ENCODE data around the gene UBXN6. TPM values are rescaled to one million over a fixed set of nuclear protein-coding genes. Genes with fewer than 3 reads are reported as not detected.

The UBXN6 gene
- total RNA-seq, 1 donor from 2014 or later, result 147 TPM

DNA sequence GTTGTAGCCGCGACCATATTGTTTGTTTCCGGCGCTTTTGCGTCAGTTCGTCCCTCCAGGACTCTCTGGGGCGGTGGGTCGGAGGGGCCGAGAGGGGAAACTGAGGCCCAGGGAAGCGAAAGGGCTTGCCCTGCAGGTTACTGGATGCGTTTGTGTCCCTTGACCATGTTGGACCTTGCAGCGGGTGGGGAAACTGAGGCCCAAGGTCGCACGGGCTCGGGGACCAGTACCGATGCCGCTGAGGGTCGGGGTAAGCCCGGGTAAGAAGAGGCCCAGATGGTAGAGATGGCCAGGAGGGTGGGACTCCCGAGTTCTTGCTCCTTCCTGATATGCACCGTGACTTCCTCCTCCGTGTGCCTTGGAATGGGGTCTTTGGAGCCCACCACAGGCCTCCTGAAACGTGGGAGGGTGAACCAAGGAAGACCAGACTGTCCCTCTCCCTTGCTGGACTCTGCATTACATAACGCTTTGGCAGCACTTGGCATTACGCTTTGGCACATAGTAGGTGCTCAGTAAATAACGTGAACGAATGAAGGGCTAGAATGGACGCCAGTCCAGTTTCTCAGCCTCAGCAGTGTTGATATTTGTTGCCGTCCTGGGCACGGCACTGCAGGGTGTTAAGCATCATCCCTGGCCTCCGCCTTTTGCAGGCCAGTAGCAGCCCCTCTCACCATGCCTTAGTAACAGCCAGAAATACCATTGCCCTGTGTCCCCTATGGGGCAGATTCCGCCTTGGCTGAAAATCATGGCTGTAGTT lies 54.4 kb downstream of the UBXN6 start:
- no peaks in the 10 kb centered on the region for H3K27me3 ChIP-seq
- no peak for DNase-seq (ENCODE audit: extremely low spot score in 2 of 2)
- peak overlapping the region; percentile 89 for H3K27ac ChIP-seq
- intact Hi-C loops (cut with DNase I), result no loop called here
- peak overlapping the region; percentile 63 to 73 for H3K4me3 ChIP-seq
- TF ChIP-seq POLR2A (IDR thresholded peaks at IDR 0.05) (no peak), POLR2AphosphoS5 (IDR thresholded peaks at IDR 0.05; ENCODE audit: insufficient read depth in 1 of 2, low read depth in 1 of 2) (no peak)
- TF ChIP-seq, protein P1, sequence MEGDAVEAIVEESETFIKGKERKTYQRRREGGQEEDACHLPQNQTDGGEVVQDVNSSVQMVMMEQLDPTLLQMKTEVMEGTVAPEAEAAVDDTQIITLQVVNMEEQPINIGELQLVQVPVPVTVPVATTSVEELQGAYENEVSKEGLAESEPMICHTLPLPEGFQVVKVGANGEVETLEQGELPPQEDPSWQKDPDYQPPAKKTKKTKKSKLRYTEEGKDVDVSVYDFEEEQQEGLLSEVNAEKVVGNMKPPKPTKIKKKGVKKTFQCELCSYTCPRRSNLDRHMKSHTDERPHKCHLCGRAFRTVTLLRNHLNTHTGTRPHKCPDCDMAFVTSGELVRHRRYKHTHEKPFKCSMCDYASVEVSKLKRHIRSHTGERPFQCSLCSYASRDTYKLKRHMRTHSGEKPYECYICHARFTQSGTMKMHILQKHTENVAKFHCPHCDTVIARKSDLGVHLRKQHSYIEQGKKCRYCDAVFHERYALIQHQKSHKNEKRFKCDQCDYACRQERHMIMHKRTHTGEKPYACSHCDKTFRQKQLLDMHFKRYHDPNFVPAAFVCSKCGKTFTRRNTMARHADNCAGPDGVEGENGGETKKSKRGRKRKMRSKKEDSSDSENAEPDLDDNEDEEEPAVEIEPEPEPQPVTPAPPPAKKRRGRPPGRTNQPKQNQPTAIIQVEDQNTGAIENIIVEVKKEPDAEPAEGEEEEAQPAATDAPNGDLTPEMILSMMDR (IDR thresholded peaks at IDR 0.05), result no peak
- H3K4me1 ChIP-seq, result peaks cover 37% of the 10 kb centered on the region
- no peaks in the 10 kb centered on the region for H3K9me3 ChIP-seq
- H3K36me3 ChIP-seq, result no peaks in the 10 kb centered on the region

DNA sequence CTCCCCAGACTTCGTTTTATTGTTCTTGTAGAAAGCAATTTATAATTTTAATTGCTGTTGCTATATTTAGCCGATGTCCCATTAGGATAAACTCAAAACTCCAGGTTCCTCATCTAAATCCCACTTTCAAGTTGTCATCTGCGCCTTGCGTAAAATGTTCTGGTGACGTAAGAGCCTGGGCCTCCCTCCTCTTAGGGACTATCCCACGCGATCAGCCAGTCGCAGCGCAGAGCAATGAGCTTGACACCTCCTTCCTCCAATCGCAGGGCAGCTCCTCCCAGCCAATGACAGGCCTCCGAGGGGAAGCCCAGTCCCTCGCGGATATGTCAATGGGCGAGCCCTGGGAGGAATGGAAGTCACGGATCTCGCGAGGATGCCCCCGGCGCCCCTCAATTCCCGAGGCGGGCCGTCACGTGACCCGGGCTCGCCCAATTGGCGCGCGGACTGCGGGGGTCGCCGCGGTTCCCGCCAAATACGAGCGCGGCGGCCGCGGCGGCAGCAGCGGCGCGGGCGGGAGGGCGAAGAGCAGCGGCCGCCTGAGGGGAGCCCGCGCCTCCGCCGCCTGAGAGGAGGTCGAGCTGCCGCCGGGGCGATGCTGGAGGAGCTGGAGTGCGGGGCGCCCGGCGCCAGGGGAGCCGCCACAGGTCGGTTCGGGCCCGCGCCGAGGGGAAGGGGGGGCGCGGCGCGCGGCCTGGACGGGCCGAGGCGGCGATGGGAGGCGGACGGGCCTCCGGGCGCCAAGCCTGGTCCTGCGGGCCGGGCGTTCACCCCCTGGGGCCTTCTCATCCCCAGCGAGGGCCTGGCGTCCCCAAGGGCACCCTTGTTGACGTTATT lies 55.2 kb downstream of the UBXN6 start, which contains the start of gene CHAF1A:
Gene CHAF1A (plus strand): TSS at position 470 of the 834 bp plus-strand sequence. CDS start 123 bp downstream, at position 593.
- peak; percentile 100 for DNase-seq (ENCODE audit: extremely low spot score in 2 of 2)
- Histone ChIP-seq H3K4me1 (peaks cover 45% of the 10 kb centered on the region), H3K27ac (peak within 1 kb of the TSS; percentile 89), H3K36me3 (no peaks in the 10 kb centered on the region), H3K9me3 (no peaks in the 10 kb centered on the region), H3K4me3 (peak within 1 kb of the TSS; percentile 63 to 73), H3K27me3 (no peaks in the 10 kb centered on the region)
- TF ChIP-seq POLR2A (IDR thresholded peaks at IDR 0.05) (peak in 1 of 2 donors; percentile 75), POLR2AphosphoS5 (IDR thresholded peaks at IDR 0.05; ENCODE audit: insufficient read depth in 1 of 2, low read depth in 1 of 2) (peak; percentile 89 to 99)
- TF ChIP-seq, protein P1 (IDR thresholded peaks at IDR 0.05), result no peak
- intact Hi-C loops (cut with DNase I), result no loop called here

DNA sequence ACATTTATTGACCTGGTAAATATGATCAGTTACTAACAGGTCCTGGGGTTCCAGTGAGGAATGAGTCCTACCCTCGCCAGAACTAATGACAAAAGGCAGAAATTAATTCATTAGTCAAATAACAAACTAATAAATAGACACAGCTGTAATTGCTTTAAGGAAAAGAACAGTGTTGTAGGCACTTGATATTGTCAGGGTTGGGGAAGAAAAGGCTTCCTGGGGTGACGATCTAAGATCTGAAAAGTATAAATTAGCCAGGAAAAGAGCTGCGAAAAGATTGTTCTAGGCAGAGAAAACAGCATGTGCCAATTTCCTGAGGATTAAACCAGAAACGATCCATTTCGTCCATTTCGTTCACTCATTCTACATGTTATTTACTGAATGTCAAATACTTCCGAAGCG lies 55.8 kb downstream of the UBXN6 start:
- H3K4me1 ChIP-seq, result peaks cover 51% of the 10 kb centered on the region

DNA sequence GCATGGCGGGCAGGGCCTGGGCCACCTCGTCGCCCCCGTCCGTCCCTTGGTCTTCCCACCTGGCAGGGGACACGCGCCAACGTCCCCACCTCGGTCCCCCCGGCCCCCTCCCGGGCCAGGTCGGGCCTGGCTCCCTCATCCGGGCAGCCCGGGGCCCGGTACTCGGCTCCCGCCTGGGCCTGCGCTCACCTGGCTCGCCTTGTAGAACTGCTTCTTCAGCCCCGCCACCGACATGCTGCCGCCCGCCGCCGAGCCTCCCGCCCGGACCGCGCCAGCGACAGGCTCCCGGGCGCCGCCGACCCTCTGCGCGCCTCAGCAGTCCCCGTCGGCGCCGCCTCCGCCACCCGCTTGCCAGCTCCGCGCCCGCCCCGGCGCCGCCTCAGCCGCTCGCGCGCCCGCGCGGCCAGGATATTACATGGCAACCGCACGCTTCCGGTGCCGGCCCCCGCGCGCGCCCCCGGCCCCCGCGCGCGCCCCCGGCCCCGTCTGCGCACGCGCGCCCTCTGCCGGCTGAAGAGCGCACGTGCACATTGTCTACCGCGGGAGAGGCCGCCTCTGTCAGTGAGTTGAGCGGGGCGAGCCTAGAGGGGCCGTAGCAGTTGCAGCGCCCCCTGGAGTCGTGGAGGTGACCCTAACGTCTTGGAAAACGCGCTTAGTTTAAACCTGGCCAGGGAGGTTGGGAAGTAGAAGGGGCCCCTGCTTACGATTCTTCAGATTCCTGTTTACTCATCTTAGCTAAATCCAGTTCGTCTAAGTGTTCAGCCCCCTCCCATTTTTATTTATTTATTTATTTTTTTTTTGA lies 57.3 kb downstream of the UBXN6 start, which contains the start of gene SH3GL1:
Gene SH3GL1 (minus strand): TSS at position 413 of the 802 bp plus-strand sequence. CDS start 179 bp downstream, at position 234.
- TF ChIP-seq, protein P1 (IDR thresholded peaks at IDR 0.05), result peak; percentile 93 to 97 (median 96)
- TF ChIP-seq POLR2AphosphoS5 (IDR thresholded peaks at IDR 0.05; ENCODE audit: insufficient read depth in 1 of 2, low read depth in 1 of 2), result peak in 1 of 2 donors; percentile 82
- peak in 1 of 2 donors; percentile 90 for TF ChIP-seq POLR2A (IDR thresholded peaks at IDR 0.05)
- H3K36me3 ChIP-seq, result peaks cover 0 to 7% of the 10 kb centered on the region in 2 donors
- intact Hi-C loops (cut with DNase I), result loop anchor here (2.0 kb wide), 2 partner anchors 26 to 56 kb away; partner anchors contain the start of gene UBXN6
- H3K4me1 ChIP-seq, result peaks cover 65% of the 10 kb centered on the region
- DNase-seq (ENCODE audit: extremely low spot score in 2 of 2), result no peak
- peak within 1 kb of the TSS; percentile 96 for H3K27ac ChIP-seq
- no peaks in the 10 kb centered on the region for H3K9me3 ChIP-seq
- H3K27me3 ChIP-seq, result no peaks in the 10 kb centered on the region
- H3K4me3 ChIP-seq, result peak within 1 kb of the TSS; percentile 97 to 100

More for the DNA sequence above, 55.8 kb downstream of the UBXN6 start:
- Histone ChIP-seq H3K27ac (peak overlapping the region; percentile 89), H3K9me3 (no peaks in the 10 kb centered on the region), H3K36me3 (no peaks in the 10 kb centered on the region), H3K4me3 (peak overlapping the region; percentile 31 to 73), H3K27me3 (no peaks in the 10 kb centered on the region)
- DNase-seq (ENCODE audit: extremely low spot score in 2 of 2), result no peak
- TF ChIP-seq POLR2AphosphoS5 (IDR thresholded peaks at IDR 0.05; ENCODE audit: insufficient read depth in 1 of 2, low read depth in 1 of 2), result no peak
- no peak for TF ChIP-seq POLR2A (IDR thresholded peaks at IDR 0.05)
- TF ChIP-seq, protein P1 (IDR thresholded peaks at IDR 0.05), result no peak
- intact Hi-C loops (cut with DNase I), result loop anchor here (2.0 kb wide), 2 partner anchors 27 to 55 kb away; partner anchors contain the start of gene UBXN6

Data from vagina (tissue), 2 donors.